Stomach (tissue), 9 donors: ENCODE results near the gene ROGDI. TPM values are rescaled to one million over a fixed set of nuclear protein-coding genes. Genes with fewer than 3 reads are reported as not detected.

ENCODE experiments used
- DNase-seq, 2 donors: peaks; one replicate each; pipeline versions ENCODE4 v3.0.0 to v3.0.0-alpha.2; 2013 to 2019
- H3K27ac ChIP-seq, 5 donors: fragments of 200-600 bp in 4 of 5; sonication (generic) in 4 of 5; one replicate each; pipeline ENCODE4 v1.5.1; 2013 to 2019; ENCODE audit warnings: mild to moderate bottlenecking in 1 of 5, moderate library complexity in 1 of 5
- H3K27me3 ChIP-seq, 3 donors: fragments of 200-600 bp; sonication (generic); one replicate each; pipeline ENCODE4 v1.5.1; 2017 to 2019; ENCODE audit warnings: mixed run types in 1 of 3
- H3K36me3 ChIP-seq, 4 donors: fragments of 200-600 bp; sonication (generic); 1 replicate in 3 of 4; 2 replicates in 1 of 4; pipeline ENCODE4 v1.5.1; 2016 to 2019
- H3K4me1 ChIP-seq, 4 donors: fragments of 200-600 bp; sonication (generic); one replicate each; pipeline ENCODE4 v1.5.1; 2016 to 2019
- H3K4me3 ChIP-seq, 4 donors: fragments of 200-600 bp; sonication (generic) in 3 of 4; one replicate each; pipeline ENCODE4 v1.5.1; 2016 to 2019; ENCODE audit warnings: mild to moderate bottlenecking in 1 of 4
- H3K9me3 ChIP-seq, 4 donors: fragments of 200-600 bp; sonication (generic); one replicate each; pipeline ENCODE4 v1.5.1; 2016 to 2019
- CTCF ChIP-seq, 7 experiments: fragments of 450-650 bp in 4 of 7; fragments of 200-600 bp in 3 of 7; sonication (generic) in 3 of 7; IDR thresholded peaks; one replicate each; pipeline ENCODE4 v1.5.1; 2016 to 2019; ENCODE audit warnings: antibody characterized with exemption in 7 of 7, control low read depth in 2 of 7, mild to moderate bottlenecking in 1 of 7
- EP300 ChIP-seq: sonication (generic); formaldehyde crosslinking; IDR thresholded peaks from one replicate; pipeline ENCODE4 v1.6.1; 2017; ENCODE audit warnings: antibody characterized with exemption
- POLR2A ChIP-seq, 4 donors: fragments of 450-650 bp; IDR thresholded peaks; one replicate each; pipeline ENCODE4 v1.6.1; 2016; ENCODE audit warnings: antibody characterized with exemption in 4 of 4, control low read depth in 2 of 4, mild to moderate bottlenecking in 1 of 4, moderate library complexity in 1 of 4
- POLR2AphosphoS5 ChIP-seq, 3 donors: sonication (generic); formaldehyde crosslinking; IDR thresholded peaks; one replicate each; pipeline ENCODE4 v1.6.1; 2016; ENCODE audit warnings: antibody characterized with exemption in 3 of 3
- WGBS, 5 donors: extraction: QIAGEN DNeasy Blood & Tissue Kit in 3 of 5; methylation state at CpG; one replicate each; pipeline versions ENCODE4 v1.1.5 to v1.1.7; 2013 to 2018; 5-methylcytosine and 5-hydroxymethylcytosine counted together
- intact Hi-C: fragments of 100-400 bp; cut with DNase I; formaldehyde crosslinking; loops from one replicate; pipeline ENCODE4 v1.15.1; 2023; ENCODE audit warnings: low total_unique reads
- polyA plus RNA-seq, 3 donors: library from polyadenylated mRNA; stranded (reverse); fragments of 200-250 nt; gene quantifications; one replicate each; pipeline ENCODE4 v1.2.3, GENCODE V29; 2013
- total RNA-seq, 5 donors: library from RNA; depleted of rRNA; stranded (reverse); fragments of >200 nt; gene quantifications; one replicate each; pipeline versions ENCODE4 v1.1.0 to v1.2.3, GENCODE V29; 2014 to 2016
- donor health status: healthy with polysubstance abuse.
- donor health status: Bipolar disorder and iron deficiency.
- donor health status: healthy.

The ROGDI gene
- total and polyA plus RNA-seq, 8 donors = 6.1 to 350 (median 45.8) TPM

GRCh38 chr16:4783251-4783950, 19.0 kb downstream of the ROGDI start:
- Histone ChIP-seq H3K27me3 (no peaks in the 10 kb centered on the region), H3K9me3 (no peaks in the 10 kb centered on the region), H3K27ac (no peak overlapping the region), H3K36me3 (no peaks in the 10 kb centered on the region), H3K4me1 (peaks cover 0 to 9% (median 4%) of the 10 kb centered on the region in 4 donors), H3K4me3 (no peak overlapping the region)
- WGBS, 5 donors = 85 to 91% (median 90%) methylated on average over 23 to 25 of the region's 25 CpGs
- TF ChIP-seq EP300 (no peak), CTCF (IDR thresholded peaks at IDR 0.05) (no peak), POLR2A (IDR thresholded peaks at IDR 0.05) (no peak), POLR2AphosphoS5 (IDR thresholded peaks at IDR 0.05) (no peak)
- intact Hi-C loops = no loop called here
- no peak for DNase-seq

- 75 to 91% (median 86%) methylated on average over 4 of the region's 4 CpGs for WGBS, 5 donors
- no peaks in the 10 kb centered on the region for H3K36me3 ChIP-seq
- no peaks in the 10 kb centered on the region for H3K9me3 ChIP-seq
- TF ChIP-seq POLR2AphosphoS5 (IDR thresholded peaks at IDR 0.05) (no peak), POLR2A (IDR thresholded peaks at IDR 0.05) (no peak), EP300 (no peak), CTCF (IDR thresholded peaks at IDR 0.05) (no peak)
- DNase-seq = no peak
- H3K27ac ChIP-seq = no peak overlapping the region
- H3K27me3 ChIP-seq = no peaks in the 10 kb centered on the region
- intact Hi-C loops = no loop called here
- no peaks in the 10 kb centered on the region for H3K4me1 ChIP-seq
- no peak overlapping the region for H3K4me3 ChIP-seq
These were observed 22.2 kb downstream of the ROGDI start for GRCh38 chr16:4780235-4780634.

GRCh38 chr16:4778050-4778392, 24.4 kb downstream of the ROGDI start:
- DNase-seq = no peak
- H3K4me1 ChIP-seq = no peaks in the 10 kb centered on the region
- TF ChIP-seq EP300 (no peak), CTCF (IDR thresholded peaks at IDR 0.05) (no peak), POLR2AphosphoS5 (IDR thresholded peaks at IDR 0.05) (no peak), POLR2A (IDR thresholded peaks at IDR 0.05) (no peak)
- no peaks in the 10 kb centered on the region for H3K27me3 ChIP-seq
- 88 to 93% (median 91%) methylated on average over 5 of the region's 5 CpGs for WGBS, 5 donors
- no peaks in the 10 kb centered on the region for H3K36me3 ChIP-seq
- no peak overlapping the region for H3K4me3 ChIP-seq
- H3K27ac ChIP-seq = no peak overlapping the region
- intact Hi-C loops = no loop called here
- no peaks in the 10 kb centered on the region for H3K9me3 ChIP-seq

GRCh38 chr16:4777339-4778049, 24.9 kb downstream of the ROGDI start:
- intact Hi-C loops = no loop called here
- 82 to 86% (median 84%) methylated on average over 17 of the region's 17 CpGs for WGBS, 5 donors
- no peaks in the 10 kb centered on the region for H3K9me3 ChIP-seq
- no peaks in the 10 kb centered on the region for H3K36me3 ChIP-seq
- TF ChIP-seq CTCF (IDR thresholded peaks at IDR 0.05) (no peak), POLR2AphosphoS5 (IDR thresholded peaks at IDR 0.05) (no peak), EP300 (no peak), POLR2A (IDR thresholded peaks at IDR 0.05) (no peak)
- no peak overlapping the region for H3K4me3 ChIP-seq
- H3K4me1 ChIP-seq = no peaks in the 10 kb centered on the region
- H3K27me3 ChIP-seq = no peaks in the 10 kb centered on the region
- H3K27ac ChIP-seq = no peak overlapping the region
- DNase-seq = no peak
